ENCODE results near the gene MANEA.

The MANEA gene

GRCh38 chr6:95654176-95654575 lies 76.8 kb downstream of the MANEA start:
- Histone ChIP-seq H3K36me3 (ENCODE audit: control insufficient read depth, insufficient read depth, low read length, severe bottlenecking) (no peaks in the 10 kb centered on the region), H3K9ac (ENCODE audit: low read length) (no peak overlapping the region)
- DNase-seq (ENCODE audit: low read depth) = no peak

GRCh38 chr6:95658886-95659285 lies 81.6 kb downstream of the MANEA start:
- Histone ChIP-seq H3K36me3 (ENCODE audit: control insufficient read depth, insufficient read depth, low read length, severe bottlenecking) (no peaks in the 10 kb centered on the region), H3K27me3 (replicated peaks; ENCODE audit: control insufficient read depth, insufficient read depth, low read length) (no peaks in the 10 kb centered on the region), H3K9me3 (ENCODE audit: control insufficient read depth, low read length) (no peaks in the 10 kb centered on the region), H3K4me1 (ENCODE audit: control insufficient read depth, insufficient read depth, low read length) (no peaks in the 10 kb centered on the region), H3K4me3 (ENCODE audit: low read length) (no peak overlapping the region), H3K9ac (ENCODE audit: low read length) (no peak overlapping the region)
- no peak for DNase-seq (ENCODE audit: low read depth)

More at GRCh38 chr6:95654176-95654575, 76.8 kb downstream of the MANEA start:
- Histone ChIP-seq H3K4me1 (ENCODE audit: control insufficient read depth, insufficient read depth, low read length) (no peaks in the 10 kb centered on the region), H3K27me3 (replicated peaks; ENCODE audit: control insufficient read depth, insufficient read depth, low read length) (no peaks in the 10 kb centered on the region), H3K9me3 (ENCODE audit: control insufficient read depth, low read length) (no peaks in the 10 kb centered on the region), H3K4me3 (ENCODE audit: low read length) (no peak overlapping the region)
